SK-N-SH (cell line): ENCODE results near the gene ATF6B. TPM values are rescaled to one million over a fixed set of nuclear protein-coding genes. Genes with fewer than 3 reads are reported as not detected.

Experiments used
- CTCF ChIA-PET: fragments of 300-600, 350-600 bp; formaldehyde crosslinking; extraction: SDS; loops from one replicate; lab custom pipeline; 2021; lab: Yijun Ruan, JAX
- POLR2A ChIA-PET: fragments of 350-600 bp; sonication (Branson Sonifier 250); formaldehyde crosslinking; extraction: SDS; loops from one replicate; lab custom pipeline; 2020; ENCODE audit warnings: antibody characterized with exemption, inconsistent platforms; lab: Yijun Ruan, JAX
- DNase-seq: peaks from one replicate; pipeline ENCODE4 v3.0.0; 2012
- H2AFZ ChIP-seq: fragments of 200-600 bp; sonication (generic); 2 replicates; pipeline ENCODE4 v1.8.1; 2016; ENCODE audit warnings: antibody characterized with exemption, mild to moderate bottlenecking, low read depth
- H3F3A ChIP-seq: fragments of 200-600 bp; sonication (generic); replicated peaks from 2 replicates; pipeline ENCODE3; 2016; ENCODE audit warnings: antibody characterized with exemption, mild to moderate bottlenecking; ENCODE audit not compliant: insufficient read depth
- H3K27ac ChIP-seq, 2 experiments: fragments of 200-500 bp in 1 of 2; fragments of 200-600 bp in 1 of 2; sonication (Bioruptor generic) in 1 of 2; sonication (generic), shearing (Covaris generic) in 1 of 2; 2 replicates each; pipeline versions ENCODE4 v1.5.1 to v1.6.1; 2014 to 2016; ENCODE audit warnings: low read depth in 2 of 2, inconsistent platforms in 1 of 2, low read length in 1 of 2, mild to moderate bottlenecking in 1 of 2, mixed read lengths in 1 of 2
- H3K27me3 ChIP-seq: fragments of 200-600 bp; sonication (generic), shearing (Covaris generic); 2 replicates; pipeline ENCODE4 v1.6.1; 2016; ENCODE audit warnings: mixed run types; ENCODE audit not compliant: insufficient read depth
- H3K36me3 ChIP-seq, 2 experiments: fragments of 200-500 bp in 1 of 2; fragments of 200-600 bp in 1 of 2; sonication (Bioruptor generic) in 1 of 2; sonication (generic) in 1 of 2; replicated peaks in 1 of 2; 2 replicates each; pipeline versions ENCODE3 to v1.5.1; 2014 to 2016; ENCODE audit warnings: low read length in 1 of 2, mild to moderate bottlenecking in 1 of 2; ENCODE audit not compliant: insufficient read depth in 2 of 2, control insufficient read depth in 1 of 2
- H3K4me1 ChIP-seq, 2 experiments: fragments of 200-500 bp in 1 of 2; fragments of 200-600 bp in 1 of 2; sonication (Bioruptor generic) in 1 of 2; sonication (generic), shearing (Covaris generic) in 1 of 2; 2 replicates each; pipeline versions ENCODE4 v1.5.1 to v1.6.1; 2014 to 2016; ENCODE audit warnings: low read depth in 1 of 2, low read length in 1 of 2, mixed run types in 1 of 2; ENCODE audit not compliant: insufficient read depth in 2 of 2, control insufficient read depth in 1 of 2
- H3K4me2 ChIP-seq: fragments of 200-600 bp; sonication (generic), shearing (Covaris generic); 2 replicates; pipeline ENCODE4 v1.6.1; 2017; ENCODE audit warnings: mixed run types
- H3K4me3 ChIP-seq, 2 experiments: fragments of 200-500 bp in 1 of 2; fragments of 200-600 bp in 1 of 2; sonication (Bioruptor generic) in 1 of 2; sonication (generic), shearing (Covaris generic) in 1 of 2; 2 replicates each; pipeline versions ENCODE4 v1.5.1 to v1.8.1; 2014 to 2016; ENCODE audit warnings: low read depth in 2 of 2, inconsistent platforms in 1 of 2, low read length in 1 of 2, mild to moderate bottlenecking in 1 of 2, mixed read lengths in 1 of 2, moderate library complexity in 1 of 2
- H3K79me2 ChIP-seq: fragments of 200-600 bp; sonication (generic); 2 replicates; pipeline ENCODE4 v1.8.1; 2017; ENCODE audit warnings: mild to moderate bottlenecking; ENCODE audit not compliant: insufficient read depth
- H3K9ac ChIP-seq: fragments of 200-600 bp; sonication (generic); 2 replicates; pipeline ENCODE4 v1.6.1; 2017; ENCODE audit warnings: mixed run types
- H3K9me2 ChIP-seq: fragments of 200-600 bp; sonication (generic); 2 replicates; pipeline ENCODE4 v1.6.1; 2017; ENCODE audit warnings: mixed run types
- H3K9me3 ChIP-seq: fragments of 200-600 bp; sonication (generic); 2 replicates; pipeline ENCODE4 v1.6.1; 2017; ENCODE audit warnings: mixed run types, mild to moderate bottlenecking, moderate library complexity
- H4K20me1 ChIP-seq: fragments of 200-600 bp; sonication (generic); 2 replicates; pipeline ENCODE4 v1.6.1; 2017; ENCODE audit warnings: mild to moderate bottlenecking, mixed run types; ENCODE audit not compliant: insufficient read depth
- ELF1 ChIP-seq: IDR thresholded peaks from 2 replicates; pipeline ENCODE4 v1.4.0; 2012
- FOXJ3 ChIP-seq: sonication (generic); formaldehyde crosslinking; IDR thresholded peaks from 2 replicates; pipeline ENCODE4 v1.5.1; 2020; ENCODE audit warnings: mild to moderate bottlenecking, missing genetic modification reagents
- FOXM1 ChIP-seq: IDR thresholded peaks from 2 replicates; pipeline ENCODE4 v1.4.0; 2012; ENCODE audit warnings: low read depth, mild to moderate bottlenecking
- GABPA ChIP-seq: IDR thresholded peaks from 2 replicates; pipeline ENCODE4 v1.4.0; 2012; ENCODE audit warnings: low read depth, mild to moderate bottlenecking
- MXI1 ChIP-seq: IDR thresholded peaks from 2 replicates; pipeline ENCODE4 v1.6.1; 2012; ENCODE audit warnings: mild to moderate bottlenecking, low read depth, low read length, improper control_type of control experiment
- NFIC ChIP-seq: IDR thresholded peaks from 2 replicates; pipeline ENCODE4 v1.4.0; 2012; ENCODE audit warnings: borderline replicate concordance
- NRF1 ChIP-seq: IDR thresholded peaks from 2 replicates; pipeline ENCODE4 v1.6.1; 2012; ENCODE audit warnings: low read depth, mild to moderate bottlenecking, low read length
- POLR2AphosphoS5 ChIP-seq: IDR thresholded peaks from 2 replicates; pipeline ENCODE4 v1.6.1; 2012; ENCODE audit warnings: low read depth, low read length
- RAD21 ChIP-seq: IDR thresholded peaks from 2 replicates; pipeline ENCODE4 v1.6.1; 2012; ENCODE audit warnings: mild to moderate bottlenecking, low read length
- RFX5 ChIP-seq: IDR thresholded peaks from 2 replicates; pipeline ENCODE4 v1.6.1; 2012; ENCODE audit warnings: mild to moderate bottlenecking, improper control_type of control experiment, low read length
- RXRA ChIP-seq: IDR thresholded peaks from 2 replicates; pipeline ENCODE4 v1.4.0; 2012; ENCODE audit warnings: low read depth, mild to moderate bottlenecking, borderline replicate concordance
- TAF1 ChIP-seq: IDR thresholded peaks from 2 replicates; pipeline ENCODE4 v1.6.1; 2012; ENCODE audit warnings: low read depth, mild to moderate bottlenecking, low read length, moderate library complexity, borderline replicate concordance
- TEAD4 ChIP-seq: IDR thresholded peaks from 2 replicates; pipeline ENCODE4 v1.4.0; 2012; ENCODE audit warnings: mild to moderate bottlenecking, borderline replicate concordance; ENCODE audit not compliant: insufficient read depth
- YY1 ChIP-seq: IDR thresholded peaks from 2 replicates; pipeline ENCODE4 v1.4.0; 2012; ENCODE audit warnings: low read depth, mild to moderate bottlenecking
- WGBS: methylation state at CpG from one replicate; pipeline ENCODE4 v1.1.6; 2017; ENCODE audit warnings: low lambda C conversion rate; 5-methylcytosine and 5-hydroxymethylcytosine counted together
- polyA plus RNA-seq, 3 experiments: library from polyadenylated mRNA; depleted of rRNA; stranded (reverse); fragments of >200 nt; gene quantifications; 2 replicates each; pipeline ENCODE4 v1.2.3, GENCODE V29; 2012
- TF ChIP-seq, protein P1 (sequence below): fragments of 150-350 bp; IDR thresholded peaks from 2 replicates; pipeline ENCODE4 v1.6.1; 2017; ENCODE audit warnings: antibody characterized with exemption, low read length, low read depth, borderline replicate concordance
- TF ChIP-seq, protein P2 (sequence below): IDR thresholded peaks from 2 replicates; pipeline ENCODE4 v1.4.0; 2012; ENCODE audit warnings: low read depth, borderline replicate concordance
- TF ChIP-seq, protein P3 (sequence below): fragments of 150-350 bp; IDR thresholded peaks from 2 replicates; pipeline ENCODE4 v1.6.1; 2016; ENCODE audit warnings: mild to moderate bottlenecking, low read depth, low read length
- TF ChIP-seq, protein P4 (sequence below): fragments of 200-600 bp; sonication (generic); IDR thresholded peaks from 2 replicates; pipeline ENCODE4 v1.6.1; 2017; ENCODE audit warnings: antibody characterized with exemption, mild to moderate bottlenecking, moderate library complexity

Gene ATF6B
- polyA plus RNA-seq, 1 of the 3 experiments (the other 2 are of a cell fraction), result 61.3 TPM

DNA sequence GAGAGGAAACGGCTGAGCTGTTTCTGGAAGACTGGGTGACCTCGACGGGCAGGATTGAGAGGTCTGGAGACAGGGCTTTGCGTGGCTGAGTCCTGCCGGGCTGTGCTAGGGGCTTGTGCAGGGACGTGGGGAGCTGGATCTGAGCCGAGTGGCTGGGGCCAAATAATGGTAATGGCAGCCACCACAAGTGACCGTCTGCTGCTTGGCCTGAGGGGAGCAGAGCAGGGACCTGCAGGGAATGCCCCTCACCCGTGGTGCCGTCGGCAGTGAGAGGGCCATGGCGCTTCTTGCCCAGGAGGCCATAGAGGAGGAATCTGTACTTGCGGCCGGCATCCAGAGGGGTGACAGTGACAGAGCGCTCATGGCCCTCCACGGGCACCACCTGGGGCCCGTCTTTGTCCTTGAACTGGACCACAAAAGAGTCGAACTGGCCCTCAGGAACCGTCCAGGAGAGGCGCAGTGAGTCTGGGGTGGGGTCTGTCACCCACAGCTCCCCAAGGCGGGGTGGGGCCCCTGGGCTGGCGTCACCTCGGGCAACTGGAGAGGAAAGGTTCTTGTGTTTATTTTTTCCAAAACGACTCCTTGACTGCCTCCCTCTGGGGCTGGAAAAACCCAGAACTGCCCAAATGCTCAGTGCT lies 58.0 kb downstream of the ATF6B start:
- no peaks in the 10 kb centered on the region for H3K79me2 ChIP-seq
- H3K9me2 ChIP-seq, result no peaks in the 10 kb centered on the region
- DNase-seq, result no peak
- no peak overlapping the region for H3K4me2 ChIP-seq
- H4K20me1 ChIP-seq, result no peaks in the 10 kb centered on the region
- H3K4me3 ChIP-seq, result no peak overlapping the region
- no peaks in the 10 kb centered on the region for H3F3A ChIP-seq
- TF ChIP-seq GABPA (no peak), POLR2AphosphoS5 (no peak), TAF1 (no peak), RXRA (no peak), RAD21 (no peak), MXI1 (no peak), ELF1 (no peak), RFX5 (no peak), NFIC (no peak), NRF1 (no peak)
- TF ChIP-seq, protein P1, sequence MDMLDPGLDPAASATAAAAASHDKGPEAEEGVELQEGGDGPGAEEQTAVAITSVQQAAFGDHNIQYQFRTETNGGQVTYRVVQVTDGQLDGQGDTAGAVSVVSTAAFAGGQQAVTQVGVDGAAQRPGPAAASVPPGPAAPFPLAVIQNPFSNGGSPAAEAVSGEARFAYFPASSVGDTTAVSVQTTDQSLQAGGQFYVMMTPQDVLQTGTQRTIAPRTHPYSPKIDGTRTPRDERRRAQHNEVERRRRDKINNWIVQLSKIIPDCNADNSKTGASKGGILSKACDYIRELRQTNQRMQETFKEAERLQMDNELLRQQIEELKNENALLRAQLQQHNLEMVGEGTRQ, result no peak
- TF ChIP-seq, protein P2, sequence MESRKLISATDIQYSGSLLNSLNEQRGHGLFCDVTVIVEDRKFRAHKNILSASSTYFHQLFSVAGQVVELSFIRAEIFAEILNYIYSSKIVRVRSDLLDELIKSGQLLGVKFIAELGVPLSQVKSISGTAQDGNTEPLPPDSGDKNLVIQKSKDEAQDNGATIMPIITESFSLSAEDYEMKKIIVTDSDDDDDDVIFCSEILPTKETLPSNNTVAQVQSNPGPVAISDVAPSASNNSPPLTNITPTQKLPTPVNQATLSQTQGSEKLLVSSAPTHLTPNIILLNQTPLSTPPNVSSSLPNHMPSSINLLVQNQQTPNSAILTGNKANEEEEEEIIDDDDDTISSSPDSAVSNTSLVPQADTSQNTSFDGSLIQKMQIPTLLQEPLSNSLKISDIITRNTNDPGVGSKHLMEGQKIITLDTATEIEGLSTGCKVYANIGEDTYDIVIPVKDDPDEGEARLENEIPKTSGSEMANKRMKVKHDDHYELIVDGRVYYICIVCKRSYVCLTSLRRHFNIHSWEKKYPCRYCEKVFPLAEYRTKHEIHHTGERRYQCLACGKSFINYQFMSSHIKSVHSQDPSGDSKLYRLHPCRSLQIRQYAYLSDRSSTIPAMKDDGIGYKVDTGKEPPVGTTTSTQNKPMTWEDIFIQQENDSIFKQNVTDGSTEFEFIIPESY, result no peak
- TF ChIP-seq, protein P3, sequence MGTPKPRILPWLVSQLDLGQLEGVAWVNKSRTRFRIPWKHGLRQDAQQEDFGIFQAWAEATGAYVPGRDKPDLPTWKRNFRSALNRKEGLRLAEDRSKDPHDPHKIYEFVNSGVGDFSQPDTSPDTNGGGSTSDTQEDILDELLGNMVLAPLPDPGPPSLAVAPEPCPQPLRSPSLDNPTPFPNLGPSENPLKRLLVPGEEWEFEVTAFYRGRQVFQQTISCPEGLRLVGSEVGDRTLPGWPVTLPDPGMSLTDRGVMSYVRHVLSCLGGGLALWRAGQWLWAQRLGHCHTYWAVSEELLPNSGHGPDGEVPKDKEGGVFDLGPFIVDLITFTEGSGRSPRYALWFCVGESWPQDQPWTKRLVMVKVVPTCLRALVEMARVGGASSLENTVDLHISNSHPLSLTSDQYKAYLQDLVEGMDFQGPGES, result no peak
- no peaks in the 10 kb centered on the region for H3K9me3 ChIP-seq
- ChIA-PET POLR2A (interaction anchor here (0.8 kb wide), 1 partner anchor 10 kb away, joined by 3 read pairs; no protein-coding TSS in a partner anchor), CTCF (interaction anchor here (1.2 to 1.3 kb wide), 2 partner anchors 22 to 49 kb away, joined by 3 to 5 read pairs; no protein-coding TSS in a partner anchor)
- no peak overlapping the region for H3K27ac ChIP-seq
- H3K4me1 ChIP-seq, result no peaks in the 10 kb centered on the region
- WGBS, result 45% methylated on average over 18 of the region's 24 CpGs
- H2AFZ ChIP-seq, result no peak overlapping the region
- H3K27me3 ChIP-seq, result no peaks in the 10 kb centered on the region; the same call in 1 of the 2 replicates
- no peak overlapping the region for H3K9ac ChIP-seq
- no peaks in the 10 kb centered on the region for H3K36me3 ChIP-seq

DNA sequence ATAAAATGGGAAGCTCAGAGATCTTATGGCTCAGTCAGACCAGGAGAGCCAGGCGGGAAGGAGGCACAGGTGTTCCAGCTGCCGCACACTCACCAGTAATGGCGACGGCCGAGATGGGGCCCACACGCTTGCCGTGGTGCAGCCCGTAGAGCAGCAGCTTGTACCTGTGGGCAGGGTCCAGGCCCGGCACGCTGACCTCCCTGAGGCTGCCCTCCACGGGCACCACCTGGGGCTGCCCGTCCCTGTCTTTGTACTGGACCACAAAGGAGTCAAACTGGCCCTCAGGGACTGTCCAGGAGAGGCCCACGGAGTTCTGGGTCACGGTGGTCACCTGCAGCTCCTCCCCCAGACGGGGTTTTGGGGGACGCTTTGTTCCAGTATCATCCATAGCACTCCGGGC lies 58.6 kb downstream of the ATF6B start:
- H3K4me2 ChIP-seq, result no peak overlapping the region
- H3K36me3 ChIP-seq, result no peaks in the 10 kb centered on the region
- CTCF ChIA-PET, result interaction anchor here (1.1 kb wide), 1 partner anchor 49 kb away, joined by 3 read pairs; no protein-coding TSS in a partner anchor
- H4K20me1 ChIP-seq, result no peaks in the 10 kb centered on the region
- no peaks in the 10 kb centered on the region for H3K79me2 ChIP-seq
- H3K9me2 ChIP-seq, result no peaks in the 10 kb centered on the region
- H3K4me1 ChIP-seq, result no peaks in the 10 kb centered on the region
- no peaks in the 10 kb centered on the region for H3K9me3 ChIP-seq
- 49% methylated on average over 8 of the region's 17 CpGs for WGBS
- no peak overlapping the region for H3K4me3 ChIP-seq
- no peaks in the 10 kb centered on the region; the same call in 1 of the 2 replicates for H3K27me3 ChIP-seq
- no peak overlapping the region for H3K27ac ChIP-seq
- POLR2A ChIA-PET, result no interaction called here
- DNase-seq, result no peak
- H3K9ac ChIP-seq, result no peak overlapping the region
- H3F3A ChIP-seq, result no peaks in the 10 kb centered on the region
- no peak overlapping the region for H2AFZ ChIP-seq
- TF ChIP-seq, protein P4, sequence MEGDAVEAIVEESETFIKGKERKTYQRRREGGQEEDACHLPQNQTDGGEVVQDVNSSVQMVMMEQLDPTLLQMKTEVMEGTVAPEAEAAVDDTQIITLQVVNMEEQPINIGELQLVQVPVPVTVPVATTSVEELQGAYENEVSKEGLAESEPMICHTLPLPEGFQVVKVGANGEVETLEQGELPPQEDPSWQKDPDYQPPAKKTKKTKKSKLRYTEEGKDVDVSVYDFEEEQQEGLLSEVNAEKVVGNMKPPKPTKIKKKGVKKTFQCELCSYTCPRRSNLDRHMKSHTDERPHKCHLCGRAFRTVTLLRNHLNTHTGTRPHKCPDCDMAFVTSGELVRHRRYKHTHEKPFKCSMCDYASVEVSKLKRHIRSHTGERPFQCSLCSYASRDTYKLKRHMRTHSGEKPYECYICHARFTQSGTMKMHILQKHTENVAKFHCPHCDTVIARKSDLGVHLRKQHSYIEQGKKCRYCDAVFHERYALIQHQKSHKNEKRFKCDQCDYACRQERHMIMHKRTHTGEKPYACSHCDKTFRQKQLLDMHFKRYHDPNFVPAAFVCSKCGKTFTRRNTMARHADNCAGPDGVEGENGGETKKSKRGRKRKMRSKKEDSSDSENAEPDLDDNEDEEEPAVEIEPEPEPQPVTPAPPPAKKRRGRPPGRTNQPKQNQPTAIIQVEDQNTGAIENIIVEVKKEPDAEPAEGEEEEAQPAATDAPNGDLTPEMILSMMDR, result no peak
- TF ChIP-seq, protein P2, result no peak
- TF ChIP-seq FOXM1 (no peak), TEAD4 (no peak), YY1 (no peak), FOXJ3 (CRISPR knock-in tag) (no peak), TAF1 (no peak)
- TF ChIP-seq, protein P3, result no peak
